Sigmoid colon (tissue), 7 donors: ENCODE data around the gene RPA3. TPM values are rescaled to one million over a fixed set of nuclear protein-coding genes. Genes with fewer than 3 reads are reported as not detected.

Source experiments
- DNase-seq: peaks from one replicate; pipeline ENCODE4 v3.0.0-alpha.2; 2019
- H3K27ac ChIP-seq, 4 donors: fragments of 200-600 bp; sonication (generic); one replicate each; pipeline ENCODE4 v1.5.1; 2016 to 2019; ENCODE audit warnings: mild to moderate bottlenecking in 1 of 4
- H3K27me3 ChIP-seq, 3 donors: fragments of 200-600 bp; sonication (generic); one replicate each; pipeline ENCODE4 v1.5.1; 2019; ENCODE audit warnings: mild to moderate bottlenecking in 1 of 3
- H3K36me3 ChIP-seq, 4 donors: fragments of 200-600 bp; sonication (generic); one replicate each; pipeline ENCODE4 v1.5.1; 2016 to 2019
- H3K4me1 ChIP-seq, 4 donors: fragments of 200-600 bp; sonication (generic); one replicate each; pipeline ENCODE4 v1.5.1; 2017 to 2019
- H3K4me3 ChIP-seq, 4 donors: fragments of 200-600 bp; sonication (generic); one replicate each; pipeline ENCODE4 v1.5.1; 2017 to 2019; ENCODE audit warnings: mild to moderate bottlenecking in 2 of 4, moderate library complexity in 1 of 4
- H3K9me3 ChIP-seq, 4 donors: fragments of 200-600 bp in 3 of 4; sonication (generic) in 3 of 4; one replicate each; pipeline versions ENCODE4 v1.5.1 to v1.6.1; 2013 to 2019
- CTCF ChIP-seq, 4 experiments: fragments of 450-650 bp in 3 of 4; fragments of 200-600 bp in 1 of 4; IDR thresholded peaks; one replicate each; pipeline ENCODE4 v1.5.1; 2016 to 2019; ENCODE audit warnings: antibody characterized with exemption in 4 of 4, mild to moderate bottlenecking in 3 of 4, moderate library complexity in 2 of 4
- EP300 ChIP-seq, 4 donors: sonication (generic); formaldehyde crosslinking; IDR thresholded peaks; one replicate each; pipeline ENCODE4 v1.6.1; 2017; ENCODE audit warnings: antibody characterized with exemption in 4 of 4
- POLR2A ChIP-seq, 2 donors: fragments of 450-650 bp; IDR thresholded peaks; one replicate each; pipeline ENCODE4 v1.6.1; 2016; ENCODE audit warnings: antibody characterized with exemption in 2 of 2, mild to moderate bottlenecking in 2 of 2, moderate library complexity in 2 of 2
- POLR2AphosphoS5 ChIP-seq, 4 donors: sonication (generic); formaldehyde crosslinking; IDR thresholded peaks; one replicate each; pipeline ENCODE4 v1.6.1; 2017; ENCODE audit warnings: antibody characterized with exemption in 4 of 4
- WGBS, 2 donors: extraction: QIAGEN DNeasy Blood & Tissue Kit; methylation state at CpG; one replicate each; pipeline ENCODE4 v1.1.7; 2013; 5-methylcytosine and 5-hydroxymethylcytosine counted together
- intact Hi-C: fragments of 100-400 bp; cut with DNase I; formaldehyde crosslinking; loops from one replicate; pipeline ENCODE4 v1.15.1; 2023
- polyA plus RNA-seq, 3 donors: library from polyadenylated mRNA; stranded (reverse); fragments of 200-250 nt; gene quantifications; one replicate each; pipeline ENCODE4 v1.2.3, GENCODE V29; 2013
- total RNA-seq, 4 donors: library from RNA; depleted of rRNA; stranded (reverse); fragments of >200 nt; gene quantifications; one replicate each; pipeline ENCODE4 v1.1.0, GENCODE V29; 2016
- donor health status: healthy with polysubstance abuse.
- donor health status: Bipolar disorder and iron deficiency.
- donor health status: healthy.

RPA3 gene
- total and polyA plus RNA-seq, 7 donors: 15.8 to 66.8 (median 30.3) TPM

GRCh38 chr7:7751243-7752092, 33.1 kb upstream of the RPA3 start:
- Histone ChIP-seq H3K36me3 (no peaks in the 10 kb centered on the region), H3K4me3 (peak overlapping the region in 1 of 4 donors; percentile 7), H3K27me3 (no peaks in the 10 kb centered on the region), H3K9me3 (no peaks in the 10 kb centered on the region), H3K27ac (peak overlapping the region in 2 of 4 donors; percentile 3 to 46), H3K4me1 (peaks cover 0 to 23% (median 19%) of the 10 kb centered on the region in 4 donors)
- no peak for DNase-seq
- intact Hi-C loops: no loop called here
- TF ChIP-seq POLR2A (IDR thresholded peaks at IDR 0.05) (no peak), POLR2AphosphoS5 (IDR thresholded peaks at IDR 0.05) (no peak), CTCF (IDR thresholded peaks at IDR 0.05) (no peak), EP300 (IDR thresholded peaks at IDR 0.05) (no peak)
- WGBS, 2 donors: 19 to 75% methylated on average over 3 of the region's 3 CpGs

GRCh38 chr7:7750571-7751242, 32.3 kb upstream of the RPA3 start:
- intact Hi-C loops: no loop called here
- Histone ChIP-seq H3K9me3 (no peaks in the 10 kb centered on the region), H3K36me3 (no peaks in the 10 kb centered on the region), H3K4me1 (peaks cover 0 to 30% (median 27%) of the 10 kb centered on the region in 4 donors), H3K27me3 (no peaks in the 10 kb centered on the region), H3K4me3 (peak overlapping the region in 1 of 4 donors; percentile 7), H3K27ac (peak overlapping the region in 2 of 4 donors; percentile 3 to 46)
- 58 to 71% methylated on average over 2 of the region's 2 CpGs for WGBS, 2 donors
- no peak for DNase-seq
- no peak for TF ChIP-seq POLR2A (IDR thresholded peaks at IDR 0.05)
- peak in 2 of 4 donors; percentile 4 to 37 for TF ChIP-seq EP300 (IDR thresholded peaks at IDR 0.05)
- TF ChIP-seq CTCF (IDR thresholded peaks at IDR 0.05): no peak
- TF ChIP-seq POLR2AphosphoS5 (IDR thresholded peaks at IDR 0.05): peak; percentile 52 to 92 (median 73)

- Histone ChIP-seq H3K4me1 (peaks cover 0 to 27% (median 24%) of the 10 kb centered on the region in 4 donors), H3K27me3 (no peaks in the 10 kb centered on the region), H3K27ac (no peak overlapping the region), H3K4me3 (no peak overlapping the region), H3K9me3 (no peaks in the 10 kb centered on the region), H3K36me3 (no peaks in the 10 kb centered on the region)
- WGBS, 2 donors: 28 to 64% methylated on average over 4 of the region's 4 CpGs
- intact Hi-C loops: no loop called here
- TF ChIP-seq POLR2AphosphoS5 (IDR thresholded peaks at IDR 0.05) (no peak), CTCF (IDR thresholded peaks at IDR 0.05) (no peak), POLR2A (IDR thresholded peaks at IDR 0.05) (no peak)
- DNase-seq: no peak
Measured at GRCh38 chr7:7746458-7746857, 28.1 kb upstream of the RPA3 start.

GRCh38 chr7:7745966-7746365, 27.6 kb upstream of the RPA3 start:
- Histone ChIP-seq H3K27ac (no peak overlapping the region), H3K4me1 (peaks cover 0 to 22% (median 19%) of the 10 kb centered on the region in 4 donors)

More at GRCh38 chr7:7745966-7746365, 27.6 kb upstream of the RPA3 start:
- Histone ChIP-seq H3K27me3 (no peaks in the 10 kb centered on the region), H3K9me3 (no peaks in the 10 kb centered on the region), H3K4me3 (no peak overlapping the region), H3K36me3 (no peaks in the 10 kb centered on the region)
- intact Hi-C loops: no loop called here
- TF ChIP-seq CTCF (IDR thresholded peaks at IDR 0.05): no peak
- no peak for TF ChIP-seq EP300 (IDR thresholded peaks at IDR 0.05)
- no peak for TF ChIP-seq POLR2A (IDR thresholded peaks at IDR 0.05)
- no peak for TF ChIP-seq POLR2AphosphoS5 (IDR thresholded peaks at IDR 0.05)
- no peak for DNase-seq
- WGBS, 2 donors: 77 to 85% methylated on average over 4 of the region's 4 CpGs
